Lower lobe of right lung (tissue), 2 donors: ENCODE measurements around the gene ATXN1. TPM values are rescaled to one million over a fixed set of nuclear protein-coding genes. Genes with fewer than 3 reads are reported as not detected.

ENCODE experiments used
- ATAC-seq, 2 donors: fragments of 200-7000 bp; cut with Tn5 transposase; one replicate each; pipeline ENCODE4 v1.9.1; 2020 to 2022; ENCODE audit warnings: mild to moderate bottlenecking in 2 of 2, moderate library complexity in 2 of 2
- DNase-seq: peaks from one replicate; pipeline ENCODE4 v3.0.0-alpha.2; 2020
- H3K27ac ChIP-seq: fragments of 200-600 bp; one replicate; pipeline ENCODE4 v1.8.0; 2022
- H3K27me3 ChIP-seq: fragments of 200-600 bp; one replicate; pipeline ENCODE4 v1.8.0; 2022; ENCODE audit warnings: low read depth
- H3K36me3 ChIP-seq: fragments of 200-600 bp; one replicate; pipeline ENCODE4 v1.8.0; 2022; ENCODE audit warnings: mild to moderate bottlenecking
- H3K4me1 ChIP-seq: fragments of 200-600 bp; one replicate; pipeline ENCODE4 v1.8.0; 2022
- H3K4me3 ChIP-seq: fragments of 200-600 bp; one replicate; pipeline ENCODE4 v1.8.0; 2022; ENCODE audit warnings: mild to moderate bottlenecking
- H3K9me3 ChIP-seq: fragments of 200-600 bp; one replicate; pipeline ENCODE4 v1.8.0; 2022
- intact Hi-C: fragments of 100-400 bp; cut with DNase I; formaldehyde crosslinking; loops from one replicate; pipeline ENCODE4 v1.11.0; 2022
- total RNA-seq: library from RNA; stranded (reverse); fragmentation: NEBNext Ultra II Directional; extraction: Animal tissue kit (Norgen Biotek cat#: 25700); gene quantifications from one replicate; pipeline ENCODE4 v1.2.1, GENCODE V29; 2021
- TF ChIP-seq, protein P1 (sequence below): fragments of 200-600 bp; IDR thresholded peaks from one replicate; pipeline ENCODE4 v1.8.0; 2022; ENCODE audit warnings: antibody characterized with exemption, mild to moderate bottlenecking
- donor health status: DM: no; HTN: yes; CAD: no; lungs with severe emphysema.

ATXN1 gene
- total RNA-seq, 1 donor from 2014 or later, result 75.9 TPM

DNA sequence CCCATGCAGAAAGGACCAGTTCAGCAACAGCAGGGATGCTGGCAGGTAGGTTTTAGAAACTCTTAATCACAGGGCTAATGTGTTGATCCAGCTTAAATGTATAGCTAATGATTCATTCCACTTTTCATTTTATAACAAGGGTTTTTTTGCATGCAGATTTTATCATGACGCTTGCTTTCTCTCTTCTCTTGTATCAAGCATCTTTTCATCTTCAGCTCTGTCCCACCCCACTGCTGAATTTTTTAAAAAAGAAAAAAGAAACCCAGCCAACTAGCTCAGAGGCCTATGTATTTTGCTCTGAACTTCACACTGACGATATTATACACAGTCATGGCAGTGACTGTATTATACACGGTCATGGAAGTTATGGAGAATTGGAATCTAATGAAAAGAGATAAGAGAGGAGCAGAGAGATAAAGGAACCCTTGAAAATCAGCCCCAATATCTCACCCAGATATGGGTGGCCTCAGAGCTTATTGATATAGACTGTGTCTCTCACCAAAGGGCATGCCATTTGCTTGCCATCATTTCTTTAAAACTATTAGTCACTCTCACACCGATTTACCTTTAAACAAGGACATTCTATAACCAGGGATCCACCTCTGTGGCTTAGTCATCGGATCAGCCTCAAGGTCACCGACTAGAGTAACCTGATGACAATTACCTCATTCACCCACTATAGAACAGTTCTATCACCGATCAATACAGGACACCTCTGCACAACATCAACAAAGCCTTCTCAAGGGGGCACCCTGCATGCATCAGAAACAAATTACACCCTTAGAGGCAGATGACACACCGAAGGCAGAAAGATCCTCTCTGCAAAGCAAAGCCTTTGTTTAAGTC lies 222.0 kb downstream of the ATXN1 start:
- Histone ChIP-seq H3K27me3 (no peaks in the 10 kb centered on the region), H3K4me1 (peaks cover 17% of the 10 kb centered on the region), H3K27ac (no peak overlapping the region), H3K4me3 (no peak overlapping the region), H3K36me3 (no peaks in the 10 kb centered on the region), H3K9me3 (no peaks in the 10 kb centered on the region)
- intact Hi-C loops, result no loop called here
- TF ChIP-seq, protein P1, sequence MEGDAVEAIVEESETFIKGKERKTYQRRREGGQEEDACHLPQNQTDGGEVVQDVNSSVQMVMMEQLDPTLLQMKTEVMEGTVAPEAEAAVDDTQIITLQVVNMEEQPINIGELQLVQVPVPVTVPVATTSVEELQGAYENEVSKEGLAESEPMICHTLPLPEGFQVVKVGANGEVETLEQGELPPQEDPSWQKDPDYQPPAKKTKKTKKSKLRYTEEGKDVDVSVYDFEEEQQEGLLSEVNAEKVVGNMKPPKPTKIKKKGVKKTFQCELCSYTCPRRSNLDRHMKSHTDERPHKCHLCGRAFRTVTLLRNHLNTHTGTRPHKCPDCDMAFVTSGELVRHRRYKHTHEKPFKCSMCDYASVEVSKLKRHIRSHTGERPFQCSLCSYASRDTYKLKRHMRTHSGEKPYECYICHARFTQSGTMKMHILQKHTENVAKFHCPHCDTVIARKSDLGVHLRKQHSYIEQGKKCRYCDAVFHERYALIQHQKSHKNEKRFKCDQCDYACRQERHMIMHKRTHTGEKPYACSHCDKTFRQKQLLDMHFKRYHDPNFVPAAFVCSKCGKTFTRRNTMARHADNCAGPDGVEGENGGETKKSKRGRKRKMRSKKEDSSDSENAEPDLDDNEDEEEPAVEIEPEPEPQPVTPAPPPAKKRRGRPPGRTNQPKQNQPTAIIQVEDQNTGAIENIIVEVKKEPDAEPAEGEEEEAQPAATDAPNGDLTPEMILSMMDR, result no peak
- no peak for ATAC-seq
- no peak for DNase-seq

GRCh38 chr6:16535564-16535963 lies 225.7 kb downstream of the ATXN1 start:
- TF ChIP-seq, protein P1, result no peak
- no peak overlapping the region for H3K27ac ChIP-seq
- no peak for ATAC-seq
- intact Hi-C loops, result no loop called here
- no peaks in the 10 kb centered on the region for H3K27me3 ChIP-seq
- no peaks in the 10 kb centered on the region for H3K36me3 ChIP-seq
- H3K4me3 ChIP-seq, result no peak overlapping the region
- no peaks in the 10 kb centered on the region for H3K9me3 ChIP-seq
- no peak for DNase-seq
- H3K4me1 ChIP-seq, result no peaks in the 10 kb centered on the region

GRCh38 chr6:16533721-16534136 lies 227.5 kb downstream of the ATXN1 start:
- no peak for DNase-seq
- Histone ChIP-seq H3K36me3 (no peaks in the 10 kb centered on the region), H3K9me3 (no peaks in the 10 kb centered on the region), H3K4me1 (no peaks in the 10 kb centered on the region), H3K27ac (no peak overlapping the region), H3K27me3 (no peaks in the 10 kb centered on the region), H3K4me3 (no peak overlapping the region)
- TF ChIP-seq, protein P1, result no peak
- intact Hi-C loops, result no loop called here
- ATAC-seq, result no peak

DNA sequence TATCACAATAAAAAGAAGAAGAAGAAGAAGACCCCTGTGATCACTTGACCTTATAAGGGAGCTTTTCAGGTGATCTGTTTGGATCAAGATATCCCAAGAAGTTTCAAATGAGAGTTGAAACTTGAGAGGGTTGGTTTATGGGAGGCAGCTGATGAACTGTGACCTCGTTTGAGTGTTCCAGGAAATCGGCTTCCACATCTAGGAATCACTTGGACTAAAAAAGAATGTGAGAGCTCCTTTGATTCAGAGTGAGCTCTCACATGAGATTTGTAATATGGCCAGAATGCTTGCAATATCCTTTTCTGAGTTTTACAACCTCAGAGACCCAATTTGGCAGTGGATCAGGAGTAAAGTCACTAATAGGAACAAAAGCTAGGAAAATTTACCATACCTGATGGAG lies 228.1 kb downstream of the ATXN1 start:
- no peaks in the 10 kb centered on the region for H3K36me3 ChIP-seq
- TF ChIP-seq, protein P1, result no peak
- intact Hi-C loops, result no loop called here
- DNase-seq (no peak), ATAC-seq (no peak)
- H3K27me3 ChIP-seq, result no peaks in the 10 kb centered on the region
- H3K27ac ChIP-seq, result no peak overlapping the region
- H3K4me1 ChIP-seq, result no peaks in the 10 kb centered on the region
- no peaks in the 10 kb centered on the region for H3K9me3 ChIP-seq
- H3K4me3 ChIP-seq, result no peak overlapping the region

GRCh38 chr6:16527691-16528090 lies 233.6 kb downstream of the ATXN1 start:
- no peaks in the 10 kb centered on the region for H3K36me3 ChIP-seq
- no peak overlapping the region for H3K27ac ChIP-seq
- H3K9me3 ChIP-seq, result no peaks in the 10 kb centered on the region
- no peaks in the 10 kb centered on the region for H3K27me3 ChIP-seq
- ATAC-seq (no peak), DNase-seq (no peak)
- no peaks in the 10 kb centered on the region for H3K4me1 ChIP-seq
- TF ChIP-seq, protein P1, result no peak
- H3K4me3 ChIP-seq, result no peak overlapping the region
- intact Hi-C loops, result no loop called here
